GM12873 (cell line): Measurements from ENCODE around the gene AQP1.

Experiments
- CTCF ChIP-seq: IDR thresholded peaks from 2 replicates; pipeline ENCODE4 v1.5.1; 2012; ENCODE audit warnings: low read depth, mild to moderate bottlenecking, moderate library complexity, low read length, control low read depth; ENCODE audit not compliant: insufficient read depth; ENCODE audit errors: missing control alignments

The AQP1 gene

GRCh38 chr7:30877015-30877769 is 34.5 kb upstream of the AQP1 start:
- TF ChIP-seq CTCF: no peak

GRCh38 chr7:30877993-30878392 is 33.7 kb upstream of the AQP1 start:
- TF ChIP-seq CTCF: no peak

GRCh38 chr7:30879139-30880124 is 32.2 kb upstream of the AQP1 start:
- TF ChIP-seq CTCF: no peak

- no peak for TF ChIP-seq CTCF
These were observed 31.4 kb upstream of the AQP1 start for GRCh38 chr7:30880125-30880720.

- TF ChIP-seq CTCF: no peak
These were observed 30.7 kb upstream of the AQP1 start for GRCh38 chr7:30880941-30881340.

- no peak for TF ChIP-seq CTCF
These were observed 30.2 kb upstream of the AQP1 start for GRCh38 chr7:30881448-30881847.

GRCh38 chr7:30884881-30885280 is 26.8 kb upstream of the AQP1 start:
- TF ChIP-seq CTCF: no peak
